Activated CD8-positive, alpha-beta memory T cell treated with anti-CD3 and anti-CD28 coated beads for 36 hours (primary cell): ENCODE data around the gene MVB12A. TPM values are rescaled to one million over a fixed set of nuclear protein-coding genes. Genes with fewer than 3 reads are reported as not detected.

Source experiments
- CTCF ChIA-PET: fragments of 350-600 bp; sonication (Branson Sonifier 250); formaldehyde crosslinking; loops from one replicate; lab custom pipeline; 2021; ENCODE audit warnings: antibody characterized with exemption; lab: Charles Lee
- POLR2A ChIA-PET: fragments of 350-600 bp; sonication (Branson Sonifier 250); formaldehyde crosslinking; loops from one replicate; lab custom pipeline; 2021; ENCODE audit warnings: antibody characterized with exemption; lab: Charles Lee
- total RNA-seq, 2 experiments: library from RNA; stranded (reverse); gene quantifications; one replicate each; pipeline ENCODE4 v1.2.3, GENCODE V29; 2021

Gene MVB12A
- total RNA-seq, 2 experiments from 2014 or later: 36.1 to 38.2 TPM

- ChIA-PET POLR2A (no interaction called here), CTCF (interaction anchor here (0.8 to 1.2 kb wide), 2 partner anchors 71 to 1875 kb away, joined by 3 read pairs; no protein-coding TSS in a partner anchor)
Observed at GRCh38 chr19:17424743-17425365, 5.0 kb downstream of the MVB12A start.

GRCh38 chr19:17429641-17430113, 9.8 kb downstream of the MVB12A start:
- ChIA-PET POLR2A (interaction anchor here (0.6 kb wide), 2 partner anchors 10 to 23 kb away, joined by 4 to 9 read pairs; partner anchors contain the start of gene MVB12A), CTCF (interaction anchor here (0.6 to 1.2 kb wide), 4 partner anchors 19 to 309 kb away, joined by 3 to 5 read pairs (median 3); no protein-coding TSS in a partner anchor)

GRCh38 chr19:17431417-17431816, 11.6 kb downstream of the MVB12A start:
- POLR2A ChIA-PET: no interaction called here
- CTCF ChIA-PET: interaction anchor here (0.6 kb wide), 1 partner anchor 737 kb away, joined by 5 read pairs; no protein-coding TSS in a partner anchor

- POLR2A ChIA-PET: no interaction called here
- CTCF ChIA-PET: no interaction called here
Observed at GRCh38 chr19:17435218-17435617, 15.4 kb downstream of the MVB12A start.

- CTCF ChIA-PET: interaction anchor here (0.6 to 1.7 kb wide), 2 partner anchors 8 to 32 kb away, joined by 4 read pairs; no protein-coding TSS in a partner anchor
- POLR2A ChIA-PET: no interaction called here
Observed at GRCh38 chr19:17436094-17436873, 16.4 kb downstream of the MVB12A start.

- POLR2A ChIA-PET: no interaction called here
Observed at GRCh38 chr19:17436874-17437267, 17.0 kb downstream of the MVB12A start.

GRCh38 chr19:17441241-17442021, 21.6 kb downstream of the MVB12A start:
- ChIA-PET POLR2A (no interaction called here), CTCF (interaction anchor here (0.5 to 1.3 kb wide), 9 partner anchors 8 to 81 kb away, joined by 3 to 7 read pairs (median 4); partner anchors contain the start of gene SLC27A1)

More at GRCh38 chr19:17436874-17437267, 17.0 kb downstream of the MVB12A start:
- CTCF ChIA-PET: interaction anchor here (0.6 to 1.7 kb wide), 2 partner anchors 8 to 31 kb away, joined by 4 read pairs; no protein-coding TSS in a partner anchor

GRCh38 chr19:17445526-17446165, 25.8 kb downstream of the MVB12A start:
- ChIA-PET POLR2A (no interaction called here), CTCF (interaction anchor here (0.5 kb wide), 1 partner anchor 137 kb away, joined by 3 read pairs; no protein-coding TSS in a partner anchor)

GRCh38 chr19:17447704-17448130, 27.9 kb downstream of the MVB12A start:
- ChIA-PET POLR2A (interaction anchor here (0.6 kb wide), 1 partner anchor 65 kb away, joined by 4 read pairs; no protein-coding TSS in a partner anchor), CTCF (interaction anchor here (0.8 to 1.0 kb wide), 2 partner anchors 11 to 40 kb away, joined by 3 to 5 read pairs; no protein-coding TSS in a partner anchor)

GRCh38 chr19:17448131-17448967, 28.5 kb downstream of the MVB12A start, which contains the start of gene TMEM221:
TSS of gene TMEM221 (minus strand) at chr19:17448668. CDS start at chr19:17448462, 206 bp downstream.
- CTCF ChIA-PET: interaction anchor here (1.0 to 1.6 kb wide), 2 partner anchors 10 to 18 kb away, joined by 3 to 6 read pairs; no protein-coding TSS in a partner anchor
- POLR2A ChIA-PET: interaction anchor here (0.6 kb wide), 1 partner anchor 64 kb away, joined by 4 read pairs; no protein-coding TSS in a partner anchor

- POLR2A ChIA-PET: interaction anchor here (0.7 kb wide), 1 partner anchor 352 kb away, joined by 5 read pairs; no protein-coding TSS in a partner anchor
Observed at GRCh38 chr19:17450264-17451075, 30.6 kb downstream of the MVB12A start.

GRCh38 chr19:17451820-17452219, 32.0 kb downstream of the MVB12A start:
- POLR2A ChIA-PET: interaction anchor here (0.6 kb wide), 1 partner anchor 172 kb away, joined by 6 read pairs; no protein-coding TSS in a partner anchor
- CTCF ChIA-PET: no interaction called here

More at GRCh38 chr19:17450264-17451075, 30.6 kb downstream of the MVB12A start:
- CTCF ChIA-PET: interaction anchor here (0.7 to 1.1 kb wide), 3 partner anchors 46 to 435 kb away, joined by 3 read pairs; no protein-coding TSS in a partner anchor

- ChIA-PET POLR2A (no interaction called here), CTCF (interaction anchor here (0.8 to 1.3 kb wide), 4 partner anchors 11 to 41 kb away, joined by 4 to 12 read pairs (median 7); partner anchors contain the start of gene SLC27A1)
Observed at GRCh38 chr19:17454576-17455071, 34.8 kb downstream of the MVB12A start.

GRCh38 chr19:17455308-17456123, 35.7 kb downstream of the MVB12A start:
- ChIA-PET CTCF (interaction anchor here (1.1 kb wide), 1 partner anchor 15 kb away, joined by 5 read pairs; the partner anchor contains the start of gene SLC27A1), POLR2A (no interaction called here)

- ChIA-PET POLR2A (no interaction called here), CTCF (interaction anchor here (1.3 kb wide), 1 partner anchor 15 kb away, joined by 3 read pairs; no protein-coding TSS in a partner anchor)
Observed at GRCh38 chr19:17456127-17456526, 36.3 kb downstream of the MVB12A start.
